HG02884 (cell line): ENCODE data around the gene DISP3.

Experiments used
- ATAC-seq: cut with Tn5 transposase; IDR thresholded peaks from one replicate; pipeline ENCODE4 v1.9.1; 2021; ENCODE audit warnings: mild to moderate bottlenecking, moderate library complexity; ENCODE audit not compliant: unreplicated experiment

DISP3 gene

GRCh38 chr1:11540773-11541160 lies 61.8 kb downstream of the DISP3 start:
- ATAC-seq: no peak

- ATAC-seq: no peak
Measured at GRCh38 chr1:11541236-11541635, 62.3 kb downstream of the DISP3 start.

- no peak for ATAC-seq
Measured at GRCh38 chr1:11541956-11542355, 63.0 kb downstream of the DISP3 start.

- no peak for ATAC-seq
Measured at GRCh38 chr1:11543392-11543791, 64.4 kb downstream of the DISP3 start.

GRCh38 chr1:11543796-11544195 lies 64.8 kb downstream of the DISP3 start:
- ATAC-seq: no peak

- no peak for ATAC-seq
Measured at GRCh38 chr1:11546456-11546855, 67.5 kb downstream of the DISP3 start.

- ATAC-seq: no peak
Measured at GRCh38 chr1:11550664-11551283, 71.8 kb downstream of the DISP3 start.

GRCh38 chr1:11558276-11558675 lies 79.3 kb downstream of the DISP3 start:
- no peak for ATAC-seq

- no peak for ATAC-seq
Measured at GRCh38 chr1:11558871-11559590, 80.1 kb downstream of the DISP3 start.

- ATAC-seq: no peak
Measured at GRCh38 chr1:11559591-11559970, 80.6 kb downstream of the DISP3 start.

- ATAC-seq: no peak
Measured at GRCh38 chr1:11560061-11560460, 81.1 kb downstream of the DISP3 start.

GRCh38 chr1:11561740-11562139 lies 82.8 kb downstream of the DISP3 start:
- ATAC-seq: no peak

- ATAC-seq: no peak
Measured at GRCh38 chr1:11562664-11563063, 83.7 kb downstream of the DISP3 start.

GRCh38 chr1:11563560-11564069 lies 84.7 kb downstream of the DISP3 start:
- ATAC-seq: no peak

GRCh38 chr1:11564237-11564636 lies 85.3 kb downstream of the DISP3 start:
- ATAC-seq: no peak

- no peak for ATAC-seq
Measured at GRCh38 chr1:11566042-11566850, 87.3 kb downstream of the DISP3 start.

GRCh38 chr1:11567244-11568065 lies 88.5 kb downstream of the DISP3 start:
- no peak for ATAC-seq

- no peak for ATAC-seq
Measured at GRCh38 chr1:11568687-11569086, 89.7 kb downstream of the DISP3 start.

GRCh38 chr1:11569551-11569950 lies 90.6 kb downstream of the DISP3 start:
- ATAC-seq: no peak

- no peak for ATAC-seq
Measured at GRCh38 chr1:11569954-11570353, 91.0 kb downstream of the DISP3 start.

- ATAC-seq: no peak
Measured at GRCh38 chr1:11570821-11571380, 91.9 kb downstream of the DISP3 start.
